Activated CD4-positive, alpha-beta T cell treated with anti-CD3 and anti-CD28 coated beads for 4 hours (primary cell): ENCODE data around the gene TGFBR1.

Experiments used
- DNase-seq, 2 donors: peaks; one replicate each; pipeline ENCODE4 v3.0.0-alpha.2; 2020

The TGFBR1 gene

DNA sequence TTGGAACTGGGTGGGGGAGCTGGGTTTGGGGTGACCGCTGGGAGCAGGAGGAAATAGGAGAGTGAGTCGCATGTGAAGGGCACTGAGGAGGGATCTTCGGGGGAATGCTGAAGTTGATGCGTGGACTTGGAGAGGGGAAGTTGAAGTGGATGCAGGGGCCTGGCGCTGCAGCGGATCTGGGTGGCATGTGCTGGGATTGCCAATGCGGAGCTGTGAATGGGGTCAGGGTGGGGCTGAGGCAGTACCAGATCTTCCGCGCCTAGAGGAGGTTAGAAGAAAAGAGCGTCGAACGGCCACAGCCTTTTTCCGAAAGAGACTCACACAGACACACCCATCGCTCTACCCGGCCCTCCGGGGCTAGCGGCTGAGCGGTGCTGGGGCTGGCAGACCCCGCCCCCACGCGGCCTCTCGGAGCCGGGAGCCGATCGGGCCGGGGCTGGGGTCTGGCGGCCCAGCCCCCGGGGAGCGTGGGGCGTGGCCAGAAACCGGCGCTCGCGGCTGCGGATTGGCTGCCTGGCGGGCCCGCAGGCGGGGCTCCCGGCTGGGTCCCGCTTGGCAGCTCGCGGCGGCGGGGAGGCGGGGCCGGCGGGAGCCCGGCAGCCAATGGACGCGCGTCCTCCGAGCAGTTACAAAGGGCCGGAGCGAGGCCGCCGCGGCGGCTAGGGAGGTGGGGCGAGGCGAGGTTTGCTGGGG is at the start of gene TGFBR1:
TGFBR1 (plus strand) TSS at position 655 of the 693 bp plus-strand sequence. CDS start 93 bp downstream, outside the sequence.
- DNase-seq = peak; percentile 89 to 90

DNA sequence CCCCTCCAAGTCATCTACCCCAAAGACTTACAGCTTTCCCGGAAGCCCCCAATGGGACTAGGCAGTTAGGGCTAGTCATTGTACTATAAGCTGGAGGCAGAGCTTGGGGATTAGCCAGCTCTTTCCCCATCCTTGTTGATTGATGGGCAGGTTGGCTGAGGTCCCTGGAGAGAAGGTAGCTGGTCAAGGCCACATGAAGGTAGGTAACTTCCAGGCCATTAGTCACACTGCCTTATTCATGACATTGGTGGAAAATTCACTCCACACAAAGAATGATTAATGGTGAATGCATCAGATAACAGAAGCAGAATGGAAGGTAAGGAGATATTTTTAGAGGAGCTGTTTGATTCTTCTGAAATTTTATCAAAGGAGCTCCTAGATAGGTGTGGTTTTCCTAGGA is 49.5 kb upstream of the TGFBR1 start:
- no peak for DNase-seq

- no peak for DNase-seq
Measured at GRCh38 chr9:99056186-99056585, 48.7 kb upstream of the TGFBR1 start.

DNA sequence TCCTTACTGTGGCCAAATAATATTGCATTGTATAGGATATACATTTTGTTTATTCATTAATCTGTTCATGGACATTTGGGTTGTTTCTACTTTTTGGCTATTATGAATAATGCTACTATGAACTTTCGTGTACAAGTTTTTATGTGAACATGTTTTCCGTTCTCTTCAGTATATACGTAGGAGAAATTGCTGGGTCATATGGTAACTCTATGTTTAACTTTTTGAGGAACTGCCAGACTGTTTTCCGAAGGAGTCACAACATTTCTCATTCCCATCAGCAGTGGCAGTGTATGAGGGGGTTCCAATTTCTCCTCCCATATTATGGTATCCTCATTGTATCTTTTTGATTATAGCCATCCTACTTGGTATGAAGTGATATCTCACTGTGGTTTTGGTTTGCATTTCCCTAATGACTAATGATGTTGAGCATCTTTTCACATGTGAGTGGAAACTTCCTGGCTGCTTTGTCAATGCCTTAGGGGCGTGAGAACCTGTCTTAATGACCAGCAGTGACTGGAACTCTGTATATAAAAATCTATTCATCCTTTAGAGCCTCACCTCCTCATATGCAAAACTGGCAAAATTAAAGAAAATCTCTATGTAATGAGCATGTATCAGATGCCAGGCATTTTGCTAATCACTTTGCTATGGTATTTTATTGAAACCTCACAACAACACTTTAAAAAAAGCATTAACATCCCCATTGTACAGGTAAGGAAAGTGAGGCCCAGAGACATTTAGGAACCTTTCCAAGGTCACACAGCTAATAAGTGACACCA is 47.8 kb upstream of the TGFBR1 start:
- DNase-seq = peak; percentile 23 to 30

- peak; percentile 48 to 51 for DNase-seq
Measured at GRCh38 chr9:99057665-99058625, 47.0 kb upstream of the TGFBR1 start.

- DNase-seq = no peak
Measured at GRCh38 chr9:99058964-99059921, 45.7 kb upstream of the TGFBR1 start.

- DNase-seq = no peak
Measured at GRCh38 chr9:99060621-99061020, 44.3 kb upstream of the TGFBR1 start.

DNA sequence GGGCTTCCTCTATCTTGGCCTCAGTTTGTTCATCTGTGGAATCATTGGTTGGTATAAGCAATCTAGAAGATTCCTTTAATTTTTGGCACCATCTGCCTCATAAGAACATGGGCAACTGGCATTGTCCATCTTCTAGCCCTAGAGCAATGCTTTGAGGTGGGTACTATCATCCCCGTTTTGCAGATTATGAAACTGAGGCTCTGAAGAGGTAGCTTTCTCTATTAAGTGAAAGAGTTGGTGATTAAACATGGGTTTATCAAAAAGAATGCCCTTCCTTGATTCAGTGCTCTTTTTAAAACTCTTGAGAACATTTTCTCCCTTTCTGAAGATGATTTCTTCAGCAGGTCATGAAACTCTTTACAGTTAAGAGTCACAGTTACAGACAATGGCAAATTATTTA is 42.4 kb upstream of the TGFBR1 start:
- DNase-seq = no peak

GRCh38 chr9:99063522-99063921 is 41.4 kb upstream of the TGFBR1 start:
- DNase-seq = no peak

- DNase-seq = no peak
Measured at GRCh38 chr9:99066571-99066970, 38.3 kb upstream of the TGFBR1 start.

- DNase-seq = no peak
Measured at GRCh38 chr9:99069075-99069474, 35.8 kb upstream of the TGFBR1 start.

DNA sequence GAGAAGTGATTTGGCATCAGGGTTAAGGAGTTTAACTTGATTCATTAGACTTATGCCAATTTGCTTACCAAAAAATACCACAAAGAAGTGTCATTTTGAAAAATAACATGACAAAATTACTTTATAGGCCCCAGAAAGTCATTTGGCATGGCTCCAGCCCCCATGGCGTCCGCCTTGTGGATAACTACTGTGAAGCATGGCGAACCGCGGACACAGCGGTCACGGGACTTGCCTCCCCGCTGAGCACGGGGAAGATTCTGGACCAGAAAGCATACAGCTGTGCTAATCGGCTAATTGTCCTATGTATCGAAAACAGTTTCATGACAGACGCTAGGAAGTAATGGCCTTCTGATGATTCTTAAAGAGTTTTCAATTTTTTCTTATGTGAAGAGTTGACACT is 35.4 kb upstream of the TGFBR1 start:
- no peak for DNase-seq

DNA sequence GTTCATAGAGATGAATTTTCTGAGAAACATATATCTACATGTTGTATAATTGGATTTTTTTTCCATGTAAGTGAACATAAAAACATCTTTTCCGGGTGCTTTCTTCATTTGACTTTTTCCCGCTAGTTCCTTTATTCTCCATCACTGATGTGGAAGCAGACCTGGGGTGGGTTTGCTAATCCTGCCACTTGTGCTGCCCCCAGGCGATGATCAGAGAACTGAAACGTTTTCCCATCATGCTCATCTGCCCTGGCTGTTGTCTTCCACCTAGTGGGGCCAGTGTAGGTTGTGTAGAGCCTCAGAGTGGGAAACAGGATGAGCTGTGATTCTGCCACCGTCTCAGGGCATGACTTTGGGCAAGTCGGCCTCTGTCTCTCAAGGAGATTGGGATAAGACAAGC is 34.2 kb upstream of the TGFBR1 start:
- no peak for DNase-seq

GRCh38 chr9:99071313-99072039 is 33.4 kb upstream of the TGFBR1 start:
- no peak for DNase-seq

GRCh38 chr9:99072040-99072394 is 32.9 kb upstream of the TGFBR1 start:
- no peak for DNase-seq

DNA sequence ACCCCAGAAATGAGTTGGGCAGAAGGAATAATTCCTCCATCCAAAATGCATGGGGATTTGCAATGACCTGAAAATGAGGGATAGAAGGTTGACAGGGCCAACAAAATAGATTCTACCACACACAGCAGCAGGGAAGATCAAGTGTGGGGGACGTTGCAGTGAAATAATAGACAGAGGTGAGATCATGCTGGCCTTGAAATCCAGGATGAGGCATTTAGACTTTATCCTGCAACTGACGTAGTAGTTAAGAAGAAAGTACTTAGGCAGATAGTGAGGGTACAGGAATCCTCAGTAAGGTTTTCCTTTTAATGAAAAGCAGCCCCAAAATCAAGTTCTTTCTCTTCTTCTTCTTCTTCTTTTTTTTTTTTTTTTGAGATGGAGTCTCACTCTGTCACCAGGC is 31.6 kb upstream of the TGFBR1 start:
- DNase-seq = no peak

DNA sequence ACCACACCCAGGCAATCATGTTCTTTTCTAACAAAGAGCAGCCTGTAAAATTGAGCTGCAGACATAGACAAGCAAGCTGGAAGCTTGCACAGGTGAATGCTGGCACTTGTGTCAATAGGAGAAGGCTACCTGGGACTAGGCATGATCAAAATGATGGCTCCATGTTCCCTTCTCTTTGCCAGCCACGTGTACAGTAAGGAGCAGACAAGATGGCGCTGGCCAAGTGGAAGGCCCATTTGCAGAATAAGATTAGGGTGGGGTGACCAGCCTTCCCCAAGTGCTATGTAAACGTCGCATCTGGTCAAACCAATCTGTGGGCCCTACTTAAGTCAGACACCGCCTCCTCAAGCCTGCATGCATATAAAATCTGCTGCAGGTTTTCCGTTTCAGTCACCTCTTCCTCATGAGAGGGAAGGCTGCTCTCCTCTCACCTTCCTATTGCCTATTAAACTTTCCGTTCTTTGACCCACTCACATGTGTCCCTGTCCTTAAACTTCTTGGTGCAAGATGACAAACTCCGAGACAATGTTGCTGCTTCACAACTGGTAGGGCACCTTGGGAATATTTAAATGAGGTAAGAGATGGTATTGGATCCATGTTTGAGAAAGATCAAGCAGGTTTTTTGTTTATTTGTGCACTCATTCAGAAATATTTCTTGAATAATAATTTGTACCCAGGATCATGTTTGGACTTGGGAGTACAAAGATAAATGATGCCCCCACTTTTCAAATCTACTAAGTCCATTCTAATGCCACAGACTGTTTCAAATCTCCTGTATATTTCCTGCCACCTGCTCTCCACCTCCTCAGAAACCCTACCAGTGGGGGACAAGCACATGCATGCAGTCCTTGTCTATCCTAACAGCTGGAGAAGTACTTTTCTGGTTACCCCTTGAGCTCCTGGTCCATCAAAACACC is 30.7 kb upstream of the TGFBR1 start:
- DNase-seq = no peak

DNA sequence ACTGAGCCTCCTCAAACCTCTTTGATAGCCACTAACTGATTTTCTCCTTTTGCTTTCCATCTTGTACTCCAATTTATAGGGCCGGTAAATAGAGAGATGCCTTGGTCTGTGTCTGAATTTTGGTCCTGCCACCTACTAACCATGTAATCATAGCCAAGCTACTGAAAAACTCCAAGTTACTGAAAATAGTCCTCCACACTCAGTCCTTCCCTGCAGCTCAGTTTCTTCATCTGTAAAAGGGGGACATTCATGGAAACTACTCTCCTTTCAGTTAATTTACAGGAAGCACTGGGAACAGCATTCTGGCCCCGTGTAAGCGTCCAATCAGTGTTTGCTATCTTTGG is 30.0 kb upstream of the TGFBR1 start:
- no peak for DNase-seq

- DNase-seq = no peak
Measured at GRCh38 chr9:99075246-99075912, 29.5 kb upstream of the TGFBR1 start.

- no peak for DNase-seq
Measured at GRCh38 chr9:99076030-99076429, 28.9 kb upstream of the TGFBR1 start.
